PC-3 (cell line): Measurements from ENCODE around the gene ADGRD1. TPM values are rescaled to one million over a fixed set of nuclear protein-coding genes. Genes with fewer than 3 reads are reported as not detected.

Experiments
- ATAC-seq: fragments of 200-7000 bp; cut with Tn5 transposase; 2 replicates; pipeline ENCODE4 v1.9.1; 2020; ENCODE audit warnings: mild to moderate bottlenecking, moderate library complexity
- BruUV-seq: library from RNA; stranded (reverse); fragments of 400-500 nt; replicated peaks from 2 replicates; lab custom pipeline; 2021; lab: Mats Ljungman, UMichigan
- CTCF ChIA-PET: fragments of 300-600 bp; sonication (Branson Sonifier 250); formaldehyde crosslinking; loops from one replicate; lab custom pipeline; 2022; ENCODE audit warnings: antibody characterized with exemption; lab: Charles Lee
- POLR2A ChIA-PET: fragments of 300-600 bp; sonication (Branson Sonifier 250); formaldehyde crosslinking; loops from one replicate; lab custom pipeline; 2022; ENCODE audit warnings: antibody characterized with exemption; ENCODE audit not compliant: unreplicated experiment; lab: Charles Lee
- DNase-seq: peaks from one replicate; pipeline ENCODE4 v3.0.0-alpha.2; 2015
- H2AFZ ChIP-seq: fragments of 300-600 bp; sonication (generic); 2 replicates; pipeline ENCODE4 v1.6.0; 2016; ENCODE audit warnings: antibody characterized with exemption, low read length
- H3F3A ChIP-seq: fragments of 300-600 bp; sonication (generic); one replicate; pipeline ENCODE4 v1.6.0; 2017; ENCODE audit warnings: antibody characterized with exemption, low read length, control low read depth, mild to moderate bottlenecking; ENCODE audit not compliant: unreplicated experiment
- H3K27ac ChIP-seq: fragments of 300-600 bp; sonication (generic); 2 replicates; pipeline ENCODE4 v1.5.1; 2016; ENCODE audit warnings: mild to moderate bottlenecking, low read length
- H3K27me3 ChIP-seq: fragments of 300-600 bp; sonication (generic); 2 replicates; pipeline ENCODE4 v1.6.1; 2016; ENCODE audit warnings: low read length, mixed read lengths
- H3K36me3 ChIP-seq: fragments of 300-600 bp; sonication (generic); 2 replicates; pipeline ENCODE4 v1.6.1; 2016; ENCODE audit warnings: low read depth, mixed run types, low read length, mixed read lengths
- H3K4me1 ChIP-seq: fragments of 300-600 bp; sonication (generic); 2 replicates; pipeline ENCODE4 v1.5.1; 2016; ENCODE audit warnings: low read length; ENCODE audit not compliant: insufficient read depth
- H3K4me2 ChIP-seq: fragments of 300-600 bp; sonication (generic); 2 replicates; pipeline ENCODE4 v1.6.0; 2016; ENCODE audit warnings: low read length
- H3K4me3 ChIP-seq: fragments of 300-600 bp; sonication (generic); 2 replicates; pipeline ENCODE4 v1.5.1; 2016; ENCODE audit warnings: mild to moderate bottlenecking, low read length, mixed read lengths
- H3K79me2 ChIP-seq: fragments of 300-600 bp; sonication (generic); 2 replicates; pipeline ENCODE4 v1.6.1; 2017; ENCODE audit warnings: low read length, mixed read lengths
- H3K9ac ChIP-seq: fragments of 300-600 bp; sonication (generic); 2 replicates; pipeline ENCODE4 v1.6.0; 2016; ENCODE audit warnings: mild to moderate bottlenecking, low read length
- H3K9me2 ChIP-seq: fragments of 300-600 bp; sonication (generic); replicated peaks from 2 replicates; pipeline ENCODE4 v1.6.1; 2016; ENCODE audit warnings: mixed run types, low read length, mixed read lengths
- H3K9me3 ChIP-seq: fragments of 300-600 bp; sonication (generic); 2 replicates; pipeline ENCODE4 v1.6.1; 2016; ENCODE audit warnings: low read length, mixed read lengths
- H4K20me1 ChIP-seq: fragments of 300-600 bp; sonication (generic); 2 replicates; pipeline ENCODE4 v1.6.1; 2016; ENCODE audit warnings: low read length, mixed read lengths
- EZH2 ChIP-seq: fragments of 300-600 bp; sonication (generic); IDR thresholded peaks from one replicate; pipeline ENCODE4 v1.6.1; 2017; ENCODE audit warnings: antibody characterized with exemption, mild to moderate bottlenecking, low read length; ENCODE audit not compliant: unreplicated experiment
- EZH2phosphoT487 ChIP-seq: fragments of 300-600 bp; sonication (generic); IDR thresholded peaks from 2 replicates; pipeline ENCODE4 v1.6.1; 2018; ENCODE audit warnings: mild to moderate bottlenecking, antibody characterized with exemption, low read length, borderline replicate concordance
- intact Hi-C: fragments of 100-400 bp; cut with micrococcal nuclease; formaldehyde crosslinking; loops from 2 replicates; pipeline ENCODE4 v1.9.0; 2023
- total RNA-seq: library from RNA; depleted of rRNA; stranded (reverse); fragments of >200 nt; gene quantifications from 2 replicates; pipeline ENCODE4 v1.2.3, GENCODE V29; 2014
- TF ChIP-seq, protein P1 (sequence below): fragments of 300-600 bp; sonication (generic); conservative IDR thresholded peaks from 2 replicates; pipeline ENCODE4 v1.5.1; 2017; ENCODE audit warnings: antibody characterized with exemption, low read depth, mild to moderate bottlenecking, low read length

Gene ADGRD1
- total RNA-seq, 1 experiment from 2014 or later, result 0.18 TPM

- no peak overlapping the region for H3K9ac ChIP-seq
- H3K27ac ChIP-seq, result no peak overlapping the region
- ChIA-PET POLR2A (no interaction called here), CTCF (no interaction called here)
- TF ChIP-seq EZH2 (no peak), EZH2phosphoT487 (no peak)
- TF ChIP-seq, protein P1, sequence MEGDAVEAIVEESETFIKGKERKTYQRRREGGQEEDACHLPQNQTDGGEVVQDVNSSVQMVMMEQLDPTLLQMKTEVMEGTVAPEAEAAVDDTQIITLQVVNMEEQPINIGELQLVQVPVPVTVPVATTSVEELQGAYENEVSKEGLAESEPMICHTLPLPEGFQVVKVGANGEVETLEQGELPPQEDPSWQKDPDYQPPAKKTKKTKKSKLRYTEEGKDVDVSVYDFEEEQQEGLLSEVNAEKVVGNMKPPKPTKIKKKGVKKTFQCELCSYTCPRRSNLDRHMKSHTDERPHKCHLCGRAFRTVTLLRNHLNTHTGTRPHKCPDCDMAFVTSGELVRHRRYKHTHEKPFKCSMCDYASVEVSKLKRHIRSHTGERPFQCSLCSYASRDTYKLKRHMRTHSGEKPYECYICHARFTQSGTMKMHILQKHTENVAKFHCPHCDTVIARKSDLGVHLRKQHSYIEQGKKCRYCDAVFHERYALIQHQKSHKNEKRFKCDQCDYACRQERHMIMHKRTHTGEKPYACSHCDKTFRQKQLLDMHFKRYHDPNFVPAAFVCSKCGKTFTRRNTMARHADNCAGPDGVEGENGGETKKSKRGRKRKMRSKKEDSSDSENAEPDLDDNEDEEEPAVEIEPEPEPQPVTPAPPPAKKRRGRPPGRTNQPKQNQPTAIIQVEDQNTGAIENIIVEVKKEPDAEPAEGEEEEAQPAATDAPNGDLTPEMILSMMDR, result no peak
- no peaks in the 10 kb centered on the region for H3K9me2 ChIP-seq
- BruUV-seq, result no TSS peak
- H2AFZ ChIP-seq, result no peak overlapping the region
- H3K27me3 ChIP-seq, result peaks cover 85% of the 10 kb centered on the region
- H3K36me3 ChIP-seq, result no peaks in the 10 kb centered on the region
- ATAC-seq (no peak), DNase-seq (no peak)
- H4K20me1 ChIP-seq, result no peaks in the 10 kb centered on the region
- no peak overlapping the region for H3K4me3 ChIP-seq
- no peaks in the 10 kb centered on the region for H3K9me3 ChIP-seq
- no peaks in the 10 kb centered on the region for H3K79me2 ChIP-seq
- intact Hi-C loops, result no loop called here
- no peaks in the 10 kb centered on the region for H3F3A ChIP-seq
- no peak overlapping the region for H3K4me2 ChIP-seq
- H3K4me1 ChIP-seq, result no peaks in the 10 kb centered on the region
These were observed 59.4 kb downstream of the ADGRD1 start for GRCh38 chr12:131013118-131013517.

DNA sequence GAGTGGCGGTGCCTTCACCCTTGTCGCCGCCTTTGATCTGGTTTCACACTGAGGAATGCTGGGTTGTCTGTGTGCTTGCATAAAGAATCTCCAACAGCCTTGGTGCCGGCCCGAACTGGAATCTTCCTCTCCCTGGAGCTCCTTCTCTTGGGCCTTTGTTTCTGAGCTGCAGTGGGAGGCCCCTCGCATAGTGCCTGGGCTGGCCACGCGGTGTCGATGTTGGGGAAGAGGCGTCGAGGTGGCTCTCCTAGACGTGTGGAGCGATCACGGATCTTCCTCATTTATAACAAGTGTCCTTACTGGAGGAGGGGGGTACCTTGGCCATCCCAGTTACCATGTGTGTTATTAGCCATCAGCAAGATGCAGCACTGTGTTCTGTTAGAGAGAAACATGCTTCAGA is 60.6 kb downstream of the ADGRD1 start:
- POLR2A ChIA-PET, result no interaction called here
- no peaks in the 10 kb centered on the region for H3K79me2 ChIP-seq
- no peak overlapping the region for H3K4me3 ChIP-seq
- intact Hi-C loops, result no loop called here
- H2AFZ ChIP-seq, result no peak overlapping the region
- no peak overlapping the region for H3K4me2 ChIP-seq
- no peak for ATAC-seq
- TF ChIP-seq, protein P1, result no peak
- TF ChIP-seq EZH2 (no peak), EZH2phosphoT487 (no peak)
- no peak overlapping the region for H3K9ac ChIP-seq
- CTCF ChIA-PET, result no interaction called here
- H4K20me1 ChIP-seq, result no peaks in the 10 kb centered on the region
- no peaks in the 10 kb centered on the region for H3K9me3 ChIP-seq
- H3K4me1 ChIP-seq, result no peaks in the 10 kb centered on the region
- DNase-seq, result no peak
- BruUV-seq, result no TSS peak
- H3K36me3 ChIP-seq, result no peaks in the 10 kb centered on the region
- no peaks in the 10 kb centered on the region for H3K9me2 ChIP-seq
- no peaks in the 10 kb centered on the region for H3F3A ChIP-seq
- no peak overlapping the region for H3K27ac ChIP-seq
- peaks cover 85% of the 10 kb centered on the region for H3K27me3 ChIP-seq

- no peaks in the 10 kb centered on the region for H3F3A ChIP-seq
- no peaks in the 10 kb centered on the region for H3K79me2 ChIP-seq
- ChIA-PET POLR2A (no interaction called here), CTCF (no interaction called here)
- H2AFZ ChIP-seq, result no peak overlapping the region
- no peaks in the 10 kb centered on the region for H3K9me3 ChIP-seq
- no peak overlapping the region for H3K4me2 ChIP-seq
- H3K9me2 ChIP-seq, result no peaks in the 10 kb centered on the region
- intact Hi-C loops, result no loop called here
- no peak for DNase-seq
- no peaks in the 10 kb centered on the region for H3K4me1 ChIP-seq
- peaks cover 84% of the 10 kb centered on the region for H3K27me3 ChIP-seq
- TF ChIP-seq EZH2 (no peak), EZH2phosphoT487 (no peak)
- H3K4me3 ChIP-seq, result no peak overlapping the region
- H3K36me3 ChIP-seq, result no peaks in the 10 kb centered on the region
- no peaks in the 10 kb centered on the region for H4K20me1 ChIP-seq
- no peak overlapping the region for H3K9ac ChIP-seq
- no peak for ATAC-seq
- BruUV-seq, result no TSS peak
- no peak overlapping the region for H3K27ac ChIP-seq
These were observed 62.1 kb downstream of the ADGRD1 start for GRCh38 chr12:131015581-131016337.
